Measurements from ENCODE around the gene BPIFB1.
A peak's percentile ranks its signal among the peaks of the same experiment; 100 is the strongest.

The BPIFB1 gene

DNA sequence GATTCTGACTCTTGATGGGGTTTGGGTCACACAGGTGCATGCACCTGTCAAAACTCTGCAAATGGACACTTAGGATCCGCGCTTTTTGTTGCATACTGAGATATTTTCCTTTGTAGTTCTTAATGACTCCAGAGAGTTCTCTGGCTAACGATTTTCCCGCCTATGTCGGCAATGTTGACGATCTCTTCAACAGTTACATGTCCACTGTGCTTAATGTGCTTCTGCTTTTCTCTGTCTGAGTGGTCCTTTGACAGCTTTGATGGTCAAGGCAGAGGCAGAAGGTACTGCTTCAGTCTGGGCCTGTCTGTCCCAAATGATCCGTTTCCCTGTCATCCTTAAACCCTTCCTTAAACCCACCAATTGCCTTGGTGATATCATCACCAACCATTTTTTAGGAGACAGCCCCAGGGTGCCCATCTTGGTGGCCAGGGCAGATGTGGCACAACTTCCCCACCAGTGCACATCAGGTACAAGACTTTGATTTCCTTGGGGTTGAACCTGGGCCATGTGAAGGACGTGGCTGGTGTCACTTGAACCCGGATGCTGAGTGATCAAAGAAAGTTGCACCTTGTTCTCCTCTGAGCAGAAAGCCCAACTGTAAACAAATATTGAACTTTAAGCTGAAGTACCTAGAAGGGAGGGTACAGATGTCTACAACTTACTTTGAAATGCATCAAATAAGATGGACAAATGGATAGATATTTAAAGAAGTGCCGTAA is 10.7 kb upstream of the BPIFB1 start:
- no peak for DNase-seq (ENCODE audit: low spot score)

DNA sequence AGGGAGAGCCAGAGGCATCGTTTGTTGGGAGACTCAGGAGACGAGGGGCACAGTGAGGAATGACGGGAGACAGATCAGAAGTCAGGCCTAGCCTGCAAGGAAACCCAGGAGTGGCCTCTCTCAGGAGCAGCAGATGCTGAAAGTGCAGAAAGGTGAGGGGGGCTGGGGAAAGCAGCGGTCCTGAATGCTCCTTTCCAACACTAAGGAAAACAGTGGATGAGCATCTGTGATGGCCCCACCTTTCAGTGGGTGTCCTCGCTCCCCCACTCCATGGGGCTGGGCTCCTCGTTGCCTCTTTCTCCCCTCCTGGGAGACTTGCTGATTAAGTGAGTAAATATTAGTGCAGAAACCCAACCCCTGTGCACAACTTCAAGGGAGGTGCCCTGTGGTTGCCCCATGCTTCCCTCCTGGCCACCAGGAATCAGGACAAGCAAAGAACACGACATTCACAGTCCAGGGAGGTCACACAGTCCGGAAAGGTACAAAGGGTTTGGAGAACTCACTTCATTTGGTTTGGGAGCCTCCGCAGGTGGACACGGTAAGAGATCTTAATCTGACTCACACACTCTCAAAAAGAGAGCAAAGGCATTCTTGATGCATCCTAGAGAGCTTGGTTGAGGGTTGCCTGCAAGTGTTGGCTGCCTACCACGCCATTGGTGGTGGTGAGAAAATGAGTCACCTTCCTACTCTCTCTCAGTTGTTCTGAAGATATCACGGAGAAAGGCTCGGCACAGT is 9.7 kb upstream of the BPIFB1 start:
- no peak for DNase-seq (ENCODE audit: low spot score)

DNA sequence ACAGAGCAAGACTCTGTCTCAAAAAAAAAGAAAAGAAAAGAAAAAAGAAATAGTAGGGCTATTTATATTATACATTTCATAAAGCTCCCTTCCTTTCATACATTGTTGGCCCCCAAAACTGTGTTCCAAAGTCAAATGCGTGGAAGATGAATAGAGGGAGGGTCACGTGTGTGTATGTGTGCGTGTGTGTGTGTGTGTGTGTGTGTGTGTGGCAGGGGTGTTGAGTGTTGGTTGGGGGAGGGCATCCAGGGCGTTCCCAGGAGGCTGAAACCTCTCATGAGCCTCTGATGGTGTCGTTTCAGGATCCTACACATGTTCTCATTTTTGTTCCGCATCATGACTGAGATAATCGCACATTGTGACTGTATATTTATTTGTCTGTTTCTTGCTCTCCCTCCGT is 7.8 kb upstream of the BPIFB1 start:
- DNase-seq (ENCODE audit: low spot score), result no peak

DNA sequence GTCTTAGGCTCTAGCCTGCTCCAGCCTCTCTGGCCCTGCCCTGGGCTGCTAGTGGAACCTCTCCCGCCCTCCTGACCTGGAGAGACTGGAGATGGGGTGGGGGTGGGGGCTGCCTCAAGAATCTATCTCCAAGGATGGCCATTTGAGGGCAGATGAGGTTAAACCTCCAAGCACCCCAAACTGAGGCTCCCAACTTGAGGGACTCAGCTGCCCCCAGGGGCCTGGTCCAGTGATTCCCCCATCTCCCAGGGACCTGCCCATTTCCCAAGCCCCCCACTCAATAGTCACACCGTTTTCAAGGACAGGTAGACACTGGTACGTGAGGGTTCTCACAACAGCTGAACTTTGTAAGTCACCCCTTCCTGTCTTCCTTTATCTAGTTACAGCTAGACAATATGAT is 7.1 kb upstream of the BPIFB1 start:
- DNase-seq (ENCODE audit: low spot score), result no peak

DNA sequence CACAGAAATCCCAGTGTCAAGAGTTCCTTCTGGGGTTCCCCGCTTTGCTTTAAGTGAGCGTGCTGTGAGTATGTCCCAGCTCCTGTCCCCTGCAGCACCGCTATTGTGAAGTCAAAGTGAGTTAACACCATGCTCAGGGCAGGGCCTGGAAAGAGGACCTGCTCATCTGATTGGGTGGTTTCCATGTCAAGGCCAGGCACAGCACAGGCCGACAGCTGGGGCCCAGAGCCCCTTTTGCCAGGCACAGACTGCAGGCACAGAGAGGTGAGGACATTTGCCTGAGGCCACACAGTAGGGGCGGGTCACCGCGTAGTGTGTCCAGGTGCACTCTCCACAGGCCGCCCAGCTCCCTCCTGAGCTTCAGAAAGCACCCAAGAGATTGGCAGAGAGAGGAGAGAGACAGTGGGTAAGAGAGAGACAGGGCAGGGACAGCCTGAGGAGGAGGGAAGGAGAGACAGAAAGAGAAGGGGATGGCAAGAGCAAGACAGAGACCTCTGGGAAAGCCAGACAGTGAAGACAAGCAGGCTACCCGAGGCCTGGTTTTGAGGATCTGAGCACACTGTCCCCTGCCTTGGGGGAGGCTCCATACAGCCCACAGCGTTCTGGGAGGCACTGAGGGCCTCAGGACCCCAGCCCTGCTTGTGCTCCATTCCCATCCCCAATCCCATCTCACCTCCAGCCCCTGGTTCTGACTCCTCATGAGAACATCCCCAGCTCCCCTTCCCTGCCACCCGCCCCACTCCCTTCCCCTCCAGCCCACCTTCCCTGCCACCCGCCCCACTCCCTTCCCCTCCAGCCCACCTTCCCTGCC is 6.5 kb upstream of the BPIFB1 start:
- DNase-seq (ENCODE audit: low spot score), result no peak

DNA sequence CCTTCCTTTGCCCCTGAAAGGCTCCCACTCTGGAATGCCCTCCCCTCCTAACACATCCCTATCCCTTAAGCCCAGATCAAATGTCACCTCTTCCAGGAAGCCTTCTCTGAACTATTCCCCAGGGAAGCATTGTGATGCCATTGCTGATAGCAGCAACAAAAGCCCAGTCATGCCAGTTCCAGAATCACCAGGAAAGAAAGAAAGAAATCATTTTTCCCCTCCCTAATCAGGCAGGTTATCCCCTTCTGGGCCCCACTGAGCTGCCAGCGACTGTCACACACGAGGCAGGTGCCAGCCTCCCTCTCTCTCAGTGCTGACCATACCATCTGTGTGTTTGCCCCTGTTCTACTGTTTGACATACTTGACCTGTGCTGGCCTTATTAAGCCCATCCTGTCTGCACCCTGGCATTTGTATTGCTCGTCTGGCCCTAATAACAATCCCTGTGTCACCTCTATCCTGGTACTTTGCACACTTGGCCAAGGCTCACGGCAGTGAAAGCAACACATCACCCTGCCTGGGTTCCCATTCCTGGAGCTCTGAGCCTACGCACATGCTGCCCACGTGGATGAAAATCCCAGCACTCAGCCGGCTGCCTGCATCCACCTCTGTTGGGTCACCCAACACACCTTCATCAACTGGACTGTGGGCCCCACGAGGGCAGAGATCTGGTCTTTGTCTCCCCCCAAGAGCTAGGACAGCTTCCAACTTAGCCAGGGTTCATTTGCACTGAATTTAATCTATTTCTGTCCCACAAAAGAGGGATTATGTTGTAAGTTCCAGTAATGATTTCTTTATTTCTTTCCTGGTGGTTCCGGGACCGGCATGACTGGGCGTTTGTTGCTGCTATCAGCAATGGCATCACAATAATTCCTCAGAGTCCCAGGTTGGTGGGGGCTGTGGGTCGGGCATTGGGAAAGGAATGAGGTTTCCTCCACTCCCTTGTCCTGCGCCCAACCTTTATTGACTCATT is 5.3 kb upstream of the BPIFB1 start:
- no peak for DNase-seq (ENCODE audit: low spot score)

DNA sequence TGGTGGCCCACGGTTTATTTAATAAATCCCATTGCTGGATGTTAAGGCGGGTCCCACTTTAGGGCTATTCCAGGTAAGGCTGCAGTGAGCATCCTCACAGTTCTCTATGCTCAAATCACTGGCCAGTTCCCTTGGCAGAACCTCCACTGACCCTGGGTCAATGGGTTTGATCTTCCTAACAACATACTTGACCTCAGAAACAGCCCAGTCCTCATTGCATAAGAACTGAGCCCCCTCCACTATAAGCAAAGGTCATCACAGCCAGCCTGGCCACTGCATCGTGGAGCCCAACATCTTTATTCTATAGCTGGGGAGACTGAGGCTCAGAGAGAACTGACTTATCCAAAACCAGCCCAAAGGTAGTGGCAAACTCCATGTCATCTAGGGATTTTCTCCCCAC is 4.3 kb upstream of the BPIFB1 start:
- no peak for DNase-seq (ENCODE audit: low spot score)

DNA sequence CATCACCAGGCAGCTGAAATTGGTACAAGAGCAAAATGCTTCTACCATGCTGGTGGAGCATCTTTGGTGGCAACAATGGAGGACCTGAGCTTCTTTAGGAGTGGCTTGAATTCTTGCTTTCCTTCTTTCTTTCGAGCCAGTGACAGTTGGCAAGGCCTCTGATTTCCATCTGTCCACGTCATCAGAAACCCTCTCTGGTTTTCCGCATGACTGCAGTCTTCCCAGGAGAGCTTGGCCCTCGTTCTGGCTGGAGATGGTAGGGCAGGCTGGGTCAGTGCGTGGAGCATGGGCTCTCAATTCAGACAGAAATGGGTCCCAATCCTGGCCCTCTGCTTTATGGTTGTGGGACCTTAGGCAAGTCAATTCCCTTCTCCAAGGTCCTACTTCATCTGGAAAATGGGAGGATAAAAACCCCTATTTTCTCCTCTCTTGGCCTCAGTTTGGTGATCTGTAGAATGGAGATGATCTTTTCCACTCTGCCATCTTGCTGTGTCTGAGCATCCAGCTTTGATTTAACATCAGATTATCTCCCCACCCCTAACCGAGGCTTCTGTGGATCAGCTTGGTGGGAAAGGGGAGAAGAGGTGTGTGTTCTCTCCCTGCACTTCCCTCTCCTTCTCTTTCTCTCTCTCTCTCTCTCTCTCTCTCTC is 3.6 kb upstream of the BPIFB1 start:
- DNase-seq (ENCODE audit: low spot score), result peak; percentile 69

DNA sequence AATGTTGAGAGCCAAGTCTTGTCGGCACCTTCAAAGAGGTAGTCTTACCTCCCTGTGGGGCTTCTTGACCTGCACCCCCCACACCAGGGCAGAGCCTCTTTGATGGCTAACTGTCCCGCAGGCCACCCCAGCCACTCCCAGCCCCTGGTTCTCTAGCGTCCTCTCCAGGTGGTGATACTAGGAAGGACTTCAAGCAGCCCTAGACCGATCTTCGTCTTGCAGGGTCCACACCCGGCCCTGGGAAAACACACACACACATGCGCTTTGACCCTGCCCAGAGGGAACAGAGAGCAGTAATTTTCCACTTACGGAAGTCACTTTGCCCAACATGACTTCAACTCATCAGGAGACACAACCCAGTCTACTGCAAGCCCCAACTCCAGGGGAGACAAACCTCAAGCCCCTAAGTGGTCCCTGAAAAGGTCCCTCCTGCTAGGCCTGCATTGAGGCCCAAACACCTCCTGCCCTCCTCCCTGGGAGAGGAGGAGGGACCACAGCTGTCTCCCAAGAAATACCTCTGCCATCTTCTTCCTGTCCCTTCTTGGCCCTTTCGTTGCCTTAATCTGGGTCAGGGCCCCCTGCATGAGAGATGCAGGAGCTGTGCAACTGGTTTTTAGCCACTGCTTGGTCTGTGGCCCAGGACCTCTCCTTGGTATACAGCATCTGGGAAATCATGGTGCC is 2.9 kb upstream of the BPIFB1 start:
- no peak for DNase-seq (ENCODE audit: low spot score)

DNA sequence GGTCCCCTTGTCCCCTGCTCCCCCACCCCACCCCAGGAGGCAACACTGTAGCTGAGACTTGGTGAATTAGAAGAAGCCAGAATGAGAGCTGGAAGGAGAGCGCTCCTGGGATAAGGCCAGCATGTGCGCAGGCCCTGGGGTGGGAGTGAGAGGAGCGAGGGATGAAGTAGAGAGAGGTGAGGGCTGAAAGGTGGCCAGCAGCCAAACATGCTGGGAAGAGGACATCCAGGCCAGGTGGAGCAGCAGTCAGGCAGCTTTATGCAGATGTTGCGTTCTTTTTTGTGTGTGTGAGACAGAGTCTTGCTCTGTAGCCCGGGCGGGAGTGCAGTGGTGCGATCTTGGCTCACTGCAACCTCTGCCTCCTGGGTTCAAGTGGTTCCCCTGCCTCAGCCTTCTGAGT is 2.2 kb upstream of the BPIFB1 start:
- no peak for DNase-seq (ENCODE audit: low spot score)

DNA sequence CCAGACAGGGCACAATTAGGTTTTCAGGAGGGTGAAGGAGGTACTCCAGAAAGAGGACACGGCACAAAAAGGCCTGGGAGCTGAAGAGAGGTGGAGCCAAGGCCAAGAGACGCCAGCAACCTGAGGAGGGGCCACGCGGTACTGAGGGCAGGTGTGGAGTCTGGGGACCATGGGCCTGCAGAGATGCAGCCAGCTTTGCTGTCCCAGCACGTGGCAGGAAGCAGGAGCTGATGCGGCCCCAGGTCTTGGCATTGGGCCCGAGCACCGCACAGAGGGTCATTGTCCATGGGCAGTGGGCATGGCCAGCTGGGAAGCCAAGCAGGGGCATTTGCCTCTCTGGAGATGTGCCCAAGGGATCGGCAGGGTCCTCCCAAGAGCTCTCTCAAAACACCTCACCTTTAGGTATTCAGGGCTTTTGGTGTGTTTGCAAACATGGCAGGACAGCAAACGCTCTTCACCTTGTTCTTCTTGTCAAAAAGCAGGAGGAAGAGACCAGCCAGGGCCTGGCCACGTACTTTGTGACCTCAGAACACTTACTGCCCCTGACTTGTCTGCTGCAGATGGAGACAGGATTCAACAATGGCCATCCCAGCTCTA is 1.4 kb upstream of the BPIFB1 start:
- DNase-seq (ENCODE audit: low spot score), result peak; percentile 9

DNA sequence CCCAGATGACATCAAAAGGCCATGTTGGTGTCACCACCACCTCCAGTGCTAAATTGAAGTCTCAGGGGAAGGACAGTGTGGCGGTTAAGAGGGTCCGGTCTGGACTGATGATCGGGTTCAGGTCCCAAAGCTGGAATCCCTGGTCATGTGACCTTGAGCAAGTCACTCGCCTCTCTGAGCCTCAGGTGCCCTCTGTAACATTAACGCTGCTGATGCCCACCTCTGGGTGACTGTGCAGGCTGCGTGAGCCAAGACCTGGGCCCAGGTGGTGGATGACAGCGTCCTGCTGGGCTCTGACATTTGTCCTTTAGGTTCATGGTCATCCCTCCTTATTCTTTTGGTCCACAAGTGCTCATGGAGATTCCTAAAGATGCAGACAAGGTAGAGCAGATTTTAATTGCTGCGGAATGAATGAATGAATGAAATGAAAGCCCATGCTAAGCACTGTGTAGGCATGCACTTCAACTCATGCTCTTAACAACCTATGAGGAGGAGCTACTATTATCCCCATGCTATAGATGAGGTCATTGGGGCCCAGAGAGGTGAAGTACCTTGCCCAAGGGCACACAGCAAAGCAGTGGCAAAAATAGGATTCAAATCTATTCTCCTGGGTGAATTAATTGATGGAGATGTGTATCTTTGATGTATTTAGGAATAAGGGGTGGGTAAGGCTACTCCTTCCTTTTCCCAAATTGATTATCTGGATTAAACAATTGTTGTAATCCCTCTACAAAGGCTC is 649 bp upstream of the BPIFB1 start:
- no peak for DNase-seq (ENCODE audit: low spot score)

DNA sequence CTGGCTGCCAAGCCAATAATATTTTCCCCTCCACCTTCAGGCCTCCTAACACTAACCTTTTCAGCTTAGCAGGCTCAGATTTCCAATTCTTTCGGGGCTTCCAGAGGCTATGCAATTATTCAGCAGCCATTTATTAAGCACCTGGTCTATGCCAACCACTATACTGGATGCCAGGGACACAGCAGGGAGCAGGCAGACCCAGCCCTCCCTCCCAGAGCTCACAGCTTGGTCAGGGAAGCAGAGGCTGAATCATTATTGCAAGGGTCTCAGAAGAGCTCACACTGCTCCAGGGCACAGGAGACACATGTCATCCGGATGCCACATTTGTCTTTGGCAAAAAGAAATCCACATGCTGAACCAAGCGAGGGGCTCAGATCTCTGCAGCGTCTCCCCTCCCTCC is 1.3 kb downstream of the BPIFB1 start:
- no peak for DNase-seq (ENCODE audit: low spot score)

DNA sequence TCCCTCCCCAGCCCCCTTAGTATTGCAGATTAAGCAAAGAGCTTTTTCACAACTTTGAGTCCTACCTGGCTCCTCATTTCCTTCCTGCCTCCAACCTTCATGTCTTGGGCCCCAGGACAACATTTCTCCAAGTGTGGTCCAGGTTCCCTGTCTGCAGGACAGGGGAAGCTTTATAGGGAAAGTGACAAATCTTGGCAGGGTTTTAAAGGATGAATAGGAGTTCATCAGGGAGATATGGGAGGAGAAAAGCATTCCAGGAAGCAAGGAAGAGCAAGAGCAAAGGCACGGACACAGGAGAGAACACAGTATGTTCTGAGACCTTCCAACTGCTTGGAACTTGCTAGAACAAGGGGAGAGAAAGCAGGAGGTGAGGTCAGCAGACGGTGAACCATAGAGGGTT is 1.9 kb downstream of the BPIFB1 start:
- no peak for DNase-seq (ENCODE audit: low spot score)

DNA sequence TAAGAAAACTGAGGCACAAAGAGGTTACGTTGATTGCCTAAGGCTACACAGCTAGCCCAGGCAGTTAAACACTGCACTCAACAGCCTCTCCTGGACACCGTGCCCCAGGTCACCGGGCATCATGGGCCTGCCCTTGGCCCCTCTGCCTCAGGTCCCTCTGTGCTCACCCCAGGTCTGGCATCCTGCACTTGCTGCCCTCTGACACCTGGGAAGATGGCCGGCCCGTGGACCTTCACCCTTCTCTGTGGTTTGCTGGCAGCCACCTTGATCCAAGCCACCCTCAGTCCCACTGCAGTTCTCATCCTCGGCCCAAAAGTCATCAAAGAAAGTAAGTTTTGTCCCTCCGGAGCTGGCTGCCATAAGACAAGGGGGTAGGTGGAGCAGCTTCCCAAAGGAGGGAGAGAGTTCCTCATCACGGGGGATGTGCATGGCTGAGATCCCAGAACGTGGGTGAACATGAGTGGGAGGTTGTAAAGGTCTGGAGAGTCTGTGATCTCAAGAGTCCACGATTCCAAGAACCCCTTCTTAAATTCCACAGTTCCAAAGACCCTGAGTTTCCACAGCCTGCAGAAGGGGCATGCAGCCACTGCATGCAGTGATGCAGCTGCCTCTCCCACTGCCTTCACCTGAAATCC is 3.0 kb downstream of the BPIFB1 start:
- DNase-seq (ENCODE audit: low spot score), result no peak

DNA sequence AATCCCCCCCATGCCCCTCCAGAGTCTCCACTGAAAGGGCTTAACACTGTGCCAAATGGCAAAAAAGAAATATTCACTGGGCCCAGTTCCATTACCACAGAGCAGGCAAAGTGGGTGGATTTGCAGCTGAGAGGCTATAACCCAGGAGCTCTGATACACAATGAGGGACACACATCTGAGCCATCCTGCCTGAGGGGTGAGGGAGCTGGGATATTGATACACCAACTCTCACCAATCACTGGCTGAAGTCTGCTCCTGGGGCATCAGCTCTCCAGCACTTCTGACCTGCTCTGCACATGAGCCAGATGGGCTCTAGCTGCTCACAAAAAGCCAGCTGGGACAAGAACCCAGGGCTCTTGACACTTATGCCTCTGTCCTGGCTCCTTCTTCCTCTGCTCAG is 4.9 kb downstream of the BPIFB1 start:
- no peak for DNase-seq (ENCODE audit: low spot score)

DNA sequence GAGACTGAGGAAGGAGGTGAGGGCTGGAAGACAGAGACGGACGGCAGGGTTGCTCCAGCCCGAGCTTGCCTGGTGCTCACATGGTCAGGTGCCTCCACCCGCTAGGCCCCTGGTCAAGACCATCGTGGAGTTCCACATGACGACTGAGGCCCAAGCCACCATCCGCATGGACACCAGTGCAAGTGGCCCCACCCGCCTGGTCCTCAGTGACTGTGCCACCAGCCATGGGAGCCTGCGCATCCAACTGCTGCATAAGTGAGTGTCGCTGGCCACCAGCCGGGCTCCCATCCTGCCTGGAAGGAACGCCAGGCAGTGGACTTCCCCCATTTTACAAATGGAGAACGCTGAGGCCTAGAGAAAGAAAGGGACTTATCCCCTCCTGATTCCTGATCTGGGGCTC is 7.8 kb downstream of the BPIFB1 start:
- DNase-seq (ENCODE audit: low spot score), result no peak

DNA sequence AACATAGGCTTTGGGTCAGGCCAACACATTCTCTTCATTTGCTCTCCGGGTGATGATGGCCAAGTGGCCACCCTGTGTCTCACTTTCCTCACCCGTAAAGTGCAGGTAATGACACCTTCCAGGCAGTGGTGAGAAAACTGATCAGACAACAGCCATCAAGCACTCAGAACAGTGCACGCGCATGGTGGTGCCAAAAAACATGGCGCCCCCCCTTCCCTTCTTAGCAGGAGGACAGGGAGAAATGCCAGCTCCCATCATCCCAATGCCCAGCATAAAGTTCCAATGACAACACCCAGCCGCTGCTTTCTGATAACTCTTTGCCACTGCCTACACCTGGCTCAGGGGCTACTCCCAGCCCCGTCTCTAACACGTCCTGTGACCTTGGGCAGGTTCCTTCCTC is 8.4 kb downstream of the BPIFB1 start:
- no peak for DNase-seq (ENCODE audit: low spot score)

DNA sequence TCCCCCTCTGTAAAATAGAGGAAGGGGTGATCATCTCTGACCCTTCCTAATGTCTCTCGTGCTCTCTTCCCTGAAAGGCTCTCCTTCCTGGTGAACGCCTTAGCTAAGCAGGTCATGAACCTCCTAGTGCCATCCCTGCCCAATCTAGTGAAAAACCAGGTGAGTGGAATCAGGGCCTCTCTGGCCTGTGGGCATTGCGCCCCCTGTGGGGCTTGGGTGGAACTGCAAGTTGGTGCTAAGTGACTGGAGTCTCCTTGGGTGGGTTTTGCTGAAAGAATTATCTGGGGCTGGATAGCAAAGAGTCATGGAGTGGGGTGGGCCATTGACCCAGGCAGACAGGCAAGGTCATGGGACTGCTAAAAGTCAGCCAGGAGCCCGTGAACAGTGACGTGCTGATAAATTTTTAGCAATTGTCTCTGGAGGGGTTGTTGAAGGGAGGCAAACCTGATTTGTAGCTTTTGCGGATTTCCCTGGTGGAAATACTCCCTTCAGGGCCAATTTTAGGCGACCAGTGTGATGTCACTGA is 8.9 kb downstream of the BPIFB1 start:
- peak; percentile 30 for DNase-seq (ENCODE audit: low spot score)
